MV-4-11 (cell line): ENCODE results near the gene TAGLN3.

Experiments used
- DNase-seq: peaks from one replicate; lab custom pipeline; 2025; lab: John Stamatoyannopoulos, UW

TAGLN3 gene

DNA sequence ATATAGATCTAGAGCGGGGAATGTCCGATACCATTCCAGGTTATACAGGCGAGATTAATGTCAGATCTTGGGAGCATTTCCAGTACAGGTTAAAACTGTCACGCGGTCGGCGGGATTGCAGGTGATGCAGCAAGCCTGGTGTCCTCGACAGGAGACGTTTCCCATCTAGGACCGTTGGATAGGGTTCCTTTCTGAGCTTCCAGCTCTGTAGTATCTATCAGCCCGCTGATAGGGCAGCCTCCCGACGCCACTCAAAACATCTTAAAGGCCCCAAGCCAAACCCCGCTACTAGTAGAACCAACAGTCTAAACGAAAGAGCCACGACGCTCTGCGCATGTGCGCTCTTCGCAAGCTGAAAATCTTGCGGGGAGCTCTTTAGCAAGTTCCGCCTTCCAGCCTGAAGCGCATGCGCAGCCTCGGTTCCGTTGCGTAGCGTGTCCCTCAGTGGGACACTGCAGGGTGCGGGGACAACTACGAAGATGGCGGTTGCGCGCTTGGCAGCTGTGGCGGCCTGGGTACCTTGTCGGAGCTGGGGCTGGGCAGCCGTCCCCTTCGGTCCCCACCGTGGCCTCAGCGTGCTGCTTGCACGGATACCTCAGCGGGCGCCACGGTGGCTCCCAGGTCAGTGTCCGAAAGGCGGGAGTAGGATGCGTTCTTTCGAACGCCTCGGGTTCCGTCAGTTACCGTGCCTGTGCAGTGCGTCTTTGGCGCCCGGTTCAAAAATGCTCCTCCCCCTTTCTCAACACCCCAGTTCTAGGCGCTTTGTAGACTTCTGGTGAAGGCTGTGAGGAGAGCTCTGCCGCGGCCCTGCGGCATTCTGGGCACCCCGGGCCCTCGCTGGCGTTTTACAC, 19.9 kb upstream of the TAGLN3 start, which contains the start of gene ABHD10:
Gene ABHD10 (plus strand): TSS at position 444 of the 851 bp plus-strand sequence. CDS start 36 bp downstream, at position 480.
- peak; percentile 97 for DNase-seq

DNA sequence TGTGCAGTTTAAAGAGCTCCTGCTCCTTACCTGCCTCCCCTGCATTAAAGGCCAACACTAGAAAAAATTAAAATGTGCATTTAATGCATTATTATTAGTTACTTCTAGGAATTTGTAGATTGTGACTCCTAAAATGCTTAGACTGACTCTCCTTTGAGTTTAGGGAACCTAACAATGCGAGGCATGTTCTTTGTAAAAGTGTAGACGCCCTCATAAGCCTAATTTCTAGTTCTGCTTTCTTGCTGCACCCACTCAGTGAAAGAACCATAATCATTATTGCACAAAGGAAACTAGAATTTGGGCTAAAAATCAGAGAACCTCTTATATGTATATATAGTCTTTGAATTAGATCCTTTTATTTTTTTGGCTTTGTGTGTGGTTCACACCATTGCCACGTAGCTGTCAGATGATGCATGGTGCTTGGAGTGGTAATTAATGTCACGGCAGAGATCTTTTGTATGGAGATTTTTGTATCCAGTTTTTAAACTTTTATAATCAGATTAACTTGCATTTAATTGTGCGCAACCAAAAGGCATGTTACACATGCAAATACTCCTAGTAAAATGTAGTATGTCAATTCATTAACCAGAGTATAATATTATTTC, 19.2 kb upstream of the TAGLN3 start:
- DNase-seq: peak; percentile 78

DNA sequence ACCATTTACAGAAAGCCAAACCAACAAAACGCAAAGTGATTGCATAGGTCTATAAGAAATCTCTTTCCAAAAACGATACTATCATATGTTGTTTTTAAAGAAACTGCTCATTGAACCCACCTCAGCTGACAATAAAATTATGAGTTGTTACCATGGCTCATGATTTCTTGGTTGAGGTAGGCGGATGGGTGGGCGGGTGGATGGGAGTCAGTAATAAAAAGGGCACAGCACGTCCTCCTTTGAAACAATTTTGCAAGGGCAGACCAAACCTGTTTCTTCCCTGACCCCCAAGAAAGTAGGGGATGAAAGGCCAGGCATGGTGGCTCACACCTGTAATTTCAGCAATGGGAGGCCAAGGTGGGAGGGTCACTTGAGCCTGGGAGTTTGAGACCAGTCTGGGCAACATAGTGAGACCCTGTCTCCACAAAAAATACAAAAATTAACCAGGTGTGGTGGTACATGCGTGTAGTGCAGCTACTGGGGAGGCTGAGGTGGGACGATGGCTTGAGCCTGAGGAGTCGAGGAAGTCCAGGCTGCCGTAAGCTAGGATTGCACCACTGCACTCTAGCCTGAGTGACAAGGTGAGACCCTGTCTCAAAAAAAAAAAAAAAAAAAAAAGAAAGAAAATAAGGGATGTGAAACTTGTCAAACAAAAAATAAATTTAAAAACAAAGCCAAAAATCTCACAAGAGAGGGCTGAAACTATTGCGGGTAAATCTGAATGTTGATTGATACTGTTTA, 17.8 kb upstream of the TAGLN3 start:
- peak; percentile 17 for DNase-seq

DNA sequence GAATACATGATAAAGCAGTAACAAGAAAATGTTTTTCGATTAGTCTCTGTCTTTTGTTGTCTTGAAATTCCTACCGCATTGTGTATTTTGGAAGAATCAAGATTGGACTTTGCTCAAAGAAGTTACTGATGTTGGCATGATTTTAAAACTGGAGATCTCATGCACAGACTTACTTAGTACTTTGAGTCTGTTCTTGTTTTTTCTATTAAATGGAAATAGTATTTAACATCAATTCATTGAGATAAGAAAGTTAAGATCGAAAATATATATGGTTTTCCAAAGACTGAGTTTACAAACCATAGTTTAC, 17.3 kb upstream of the TAGLN3 start:
- DNase-seq: no peak

DNA sequence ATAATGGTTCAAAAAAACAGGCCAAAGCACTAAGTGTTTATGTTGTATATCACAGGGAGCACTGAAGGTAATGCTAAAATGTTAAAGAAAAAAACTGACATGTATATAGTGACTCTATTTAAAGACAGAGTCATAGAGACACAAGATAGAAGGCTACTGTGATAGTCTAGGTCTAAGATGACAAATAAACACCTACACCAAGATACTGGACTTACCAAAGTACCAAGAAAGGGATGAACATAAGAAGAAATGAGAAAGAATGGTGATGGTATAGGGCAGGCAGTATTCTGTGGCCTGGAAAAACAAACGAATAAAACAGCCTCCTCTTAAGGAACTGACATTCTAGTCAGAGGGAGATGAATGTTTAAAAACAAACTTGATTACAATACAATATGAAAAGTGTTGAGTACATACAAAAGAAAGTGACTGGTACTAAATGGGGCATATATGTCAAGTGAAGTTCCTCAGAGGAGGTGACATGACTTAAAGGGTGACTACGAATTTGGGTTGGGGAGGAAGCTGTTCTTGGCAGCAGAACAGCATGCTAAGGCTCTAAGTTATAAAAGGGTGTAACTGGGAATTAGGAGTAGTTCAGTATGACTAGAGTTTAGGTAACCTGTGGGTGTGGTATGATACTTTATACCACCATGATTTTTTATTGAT, 14.0 kb upstream of the TAGLN3 start:
- no peak for DNase-seq

DNA sequence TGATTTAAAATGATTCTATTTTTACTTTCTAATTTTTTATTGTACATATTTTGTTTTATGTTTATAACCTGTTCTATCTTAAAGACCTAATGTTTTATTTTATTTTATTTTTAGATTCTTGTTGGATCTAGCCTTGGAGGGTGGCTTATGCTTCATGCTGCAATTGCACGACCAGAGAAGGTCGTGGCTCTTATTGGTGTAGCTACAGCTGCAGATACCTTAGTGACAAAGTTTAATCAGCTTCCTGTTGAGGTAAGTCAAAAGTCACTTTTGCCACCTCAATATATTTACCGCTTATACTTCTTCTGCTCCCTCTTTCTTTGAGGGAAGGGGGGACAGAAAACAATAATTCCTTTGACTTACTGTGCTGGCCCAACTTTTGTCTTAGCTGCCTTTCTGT, 11.9 kb upstream of the TAGLN3 start:
- no peak for DNase-seq

DNA sequence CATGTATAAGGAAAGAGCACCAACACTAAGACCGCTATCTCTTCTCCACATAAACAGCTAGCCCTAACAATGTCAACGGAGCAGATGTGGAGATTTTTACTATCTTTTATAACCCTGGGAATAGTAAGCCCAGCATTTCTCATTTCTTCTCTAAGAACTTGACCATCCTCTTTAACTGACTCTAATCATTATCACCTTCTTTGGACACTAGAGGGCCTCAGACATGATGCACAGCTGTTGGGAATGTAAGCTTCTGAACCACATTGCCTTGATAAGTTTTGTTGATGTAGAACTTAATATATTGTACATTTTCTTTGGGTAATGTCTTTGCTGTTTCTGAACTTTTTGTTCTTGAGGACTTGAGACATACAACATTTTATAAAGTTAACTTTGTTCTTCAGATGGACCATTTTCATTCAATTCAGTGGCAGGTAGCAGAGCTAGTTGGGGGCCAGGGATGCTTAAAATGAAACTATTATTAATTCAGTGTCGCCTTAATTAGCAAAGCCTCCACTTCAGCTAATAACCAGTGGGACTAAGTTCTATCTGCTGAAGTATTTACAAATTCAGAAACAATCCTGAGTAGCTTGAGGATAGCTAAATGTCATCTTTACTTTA, 9.6 kb upstream of the TAGLN3 start:
- DNase-seq: peak; percentile 42

DNA sequence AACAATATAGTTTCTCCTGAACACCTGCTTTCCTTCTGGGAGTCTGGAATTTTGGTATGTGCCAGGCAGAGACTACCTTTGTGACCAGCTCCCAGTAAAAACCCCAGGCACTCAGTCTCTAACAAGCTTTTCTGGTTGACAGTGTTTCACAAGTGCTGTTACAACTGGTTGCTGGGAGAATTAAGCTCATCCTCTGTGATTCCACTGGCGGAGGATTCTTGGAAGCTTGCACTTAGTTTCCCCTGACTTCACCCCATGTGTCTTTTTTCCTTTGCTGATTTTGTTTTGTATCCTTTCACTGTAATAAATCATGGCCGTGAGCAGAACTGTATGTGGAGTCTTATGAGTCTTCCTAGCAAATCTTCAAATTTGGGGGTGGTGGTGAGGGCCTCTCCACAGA, 5.7 kb upstream of the TAGLN3 start:
- no peak for DNase-seq

DNA sequence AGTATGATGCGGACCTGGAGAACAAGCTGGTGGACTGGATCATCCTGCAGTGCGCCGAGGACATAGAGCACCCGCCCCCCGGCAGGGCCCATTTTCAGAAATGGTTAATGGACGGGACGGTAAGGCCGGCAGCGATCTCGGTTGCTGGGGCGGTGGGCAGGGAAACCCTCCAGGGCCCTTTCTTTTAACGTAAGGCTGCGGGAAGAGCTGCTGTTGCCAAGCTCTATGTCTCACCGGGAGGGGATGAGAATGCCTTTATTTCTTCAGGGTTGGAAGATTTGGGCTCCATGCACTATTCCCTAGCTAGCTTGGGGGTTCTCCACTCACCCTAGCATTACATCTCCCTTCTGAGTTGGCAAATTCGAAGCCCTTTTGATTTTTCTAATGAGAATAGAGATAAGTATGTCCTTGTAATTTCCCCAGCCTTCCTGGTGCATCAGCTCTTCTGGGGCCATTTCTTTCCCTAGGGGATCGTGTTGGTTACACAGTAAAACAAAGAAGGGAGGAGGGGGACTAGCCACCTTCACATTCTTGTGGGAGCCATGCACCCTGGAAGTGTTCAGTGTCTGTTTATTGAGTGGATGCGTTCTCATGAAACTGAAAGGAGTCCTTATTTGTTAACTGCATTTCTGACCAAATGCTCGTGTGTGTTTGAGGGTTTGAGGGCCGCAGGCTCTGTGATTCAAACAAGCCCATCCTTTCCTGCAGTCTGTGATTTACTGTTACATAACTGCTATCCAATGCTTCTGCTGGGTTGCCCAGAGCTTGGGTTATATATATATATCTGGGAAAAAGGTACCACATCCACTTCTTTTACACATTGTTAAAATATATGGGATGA, 982 bp downstream of the TAGLN3 start:
- DNase-seq: no peak

DNA sequence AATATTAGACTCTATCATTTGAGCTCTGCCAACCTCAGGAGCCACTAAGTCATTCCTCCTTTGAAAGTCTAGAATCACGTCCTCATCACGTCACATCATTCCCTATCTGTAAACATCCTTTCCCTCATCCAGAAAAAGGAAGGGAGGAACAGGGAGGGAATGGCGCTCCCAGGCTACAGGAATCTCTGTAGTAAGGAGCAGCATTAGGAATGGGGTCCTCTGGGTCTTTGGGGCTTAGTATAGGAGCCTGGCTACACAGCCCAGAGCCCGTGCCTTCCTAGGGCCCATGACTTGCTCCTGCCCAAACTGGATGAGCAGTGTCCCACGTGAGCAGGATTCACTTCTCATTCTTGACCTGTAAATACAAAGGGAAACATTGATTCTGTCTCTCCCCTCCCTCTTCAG, 1.6 kb downstream of the TAGLN3 start:
- no peak for DNase-seq

DNA sequence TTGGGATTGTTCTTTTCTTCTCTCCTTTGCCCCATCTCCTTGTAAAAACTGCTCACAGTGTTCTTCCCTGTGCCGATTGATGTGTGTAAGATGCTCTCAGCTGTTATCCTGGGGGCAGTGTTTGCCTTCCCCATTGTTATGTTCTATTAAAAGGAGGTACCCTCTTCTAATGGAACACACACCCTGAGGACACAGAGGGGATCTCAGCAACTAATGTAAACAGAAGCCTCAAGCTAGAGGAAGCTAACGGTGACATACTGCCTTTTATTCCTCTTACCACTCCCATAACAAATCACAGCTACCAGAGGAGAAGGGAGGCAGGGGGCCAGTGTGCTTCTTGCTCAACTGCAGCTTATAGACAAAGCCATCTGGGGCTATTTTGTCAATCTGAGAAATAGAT, 2.2 kb downstream of the TAGLN3 start:
- DNase-seq: no peak

DNA sequence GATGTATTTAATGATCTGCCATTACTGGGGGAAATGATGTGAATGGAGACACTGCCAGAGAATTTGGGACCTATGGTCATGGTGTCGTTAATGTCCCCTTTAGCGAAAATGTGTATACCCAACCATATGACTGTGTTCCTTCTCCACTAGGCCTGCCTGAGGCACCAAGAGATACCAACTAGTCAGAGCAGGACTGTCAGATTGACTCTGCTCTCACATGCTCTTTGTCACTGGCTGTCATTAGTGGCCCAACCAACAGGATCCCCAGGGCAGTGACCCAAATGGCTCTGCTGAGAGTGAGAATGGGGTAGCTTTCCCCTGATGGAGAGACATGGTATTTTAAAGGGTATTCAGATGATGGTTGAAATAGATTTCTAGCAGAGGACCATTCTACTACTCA, 2.8 kb downstream of the TAGLN3 start:
- DNase-seq: no peak

DNA sequence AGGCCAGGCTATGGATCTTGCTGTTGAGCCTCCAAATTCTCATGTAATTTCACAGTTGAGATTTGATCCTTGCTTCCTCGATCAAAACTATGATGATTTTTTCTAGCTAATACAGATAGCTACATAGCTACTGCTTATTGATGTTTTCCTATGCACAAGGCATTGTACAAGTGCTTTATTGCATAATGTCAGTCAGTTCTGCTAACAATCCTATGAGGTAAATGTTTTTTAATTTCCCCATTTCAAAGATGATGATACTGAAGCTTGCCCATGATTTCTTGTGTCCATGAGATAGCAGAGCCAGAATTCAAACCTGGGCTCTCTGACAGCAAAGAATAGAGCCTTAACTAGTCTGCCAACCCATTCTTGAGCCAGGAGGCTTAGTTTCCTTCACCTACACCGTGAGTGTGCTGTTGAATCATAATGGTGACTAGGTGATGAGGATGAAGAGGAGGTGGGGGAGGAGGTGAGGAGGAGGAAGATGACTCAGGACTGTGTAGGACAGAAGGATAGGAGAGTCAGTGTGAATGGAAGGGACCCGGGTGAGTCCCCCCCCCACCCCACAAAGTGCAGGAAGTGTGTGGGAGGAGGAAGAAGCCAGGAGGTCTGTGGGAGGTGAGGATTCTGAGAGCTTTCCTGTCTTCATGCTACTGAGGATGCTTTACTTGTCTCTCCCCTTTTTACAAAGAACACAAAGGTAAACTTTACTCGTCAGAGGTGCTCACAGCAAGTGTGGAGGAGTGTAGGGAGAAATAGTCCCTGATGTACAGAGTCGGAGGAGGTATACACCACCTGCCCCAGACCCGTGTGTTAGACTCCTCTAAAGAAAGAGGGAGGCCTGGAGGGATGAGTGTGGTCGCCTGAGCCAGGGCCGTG, 3.6 kb downstream of the TAGLN3 start:
- DNase-seq: no peak

DNA sequence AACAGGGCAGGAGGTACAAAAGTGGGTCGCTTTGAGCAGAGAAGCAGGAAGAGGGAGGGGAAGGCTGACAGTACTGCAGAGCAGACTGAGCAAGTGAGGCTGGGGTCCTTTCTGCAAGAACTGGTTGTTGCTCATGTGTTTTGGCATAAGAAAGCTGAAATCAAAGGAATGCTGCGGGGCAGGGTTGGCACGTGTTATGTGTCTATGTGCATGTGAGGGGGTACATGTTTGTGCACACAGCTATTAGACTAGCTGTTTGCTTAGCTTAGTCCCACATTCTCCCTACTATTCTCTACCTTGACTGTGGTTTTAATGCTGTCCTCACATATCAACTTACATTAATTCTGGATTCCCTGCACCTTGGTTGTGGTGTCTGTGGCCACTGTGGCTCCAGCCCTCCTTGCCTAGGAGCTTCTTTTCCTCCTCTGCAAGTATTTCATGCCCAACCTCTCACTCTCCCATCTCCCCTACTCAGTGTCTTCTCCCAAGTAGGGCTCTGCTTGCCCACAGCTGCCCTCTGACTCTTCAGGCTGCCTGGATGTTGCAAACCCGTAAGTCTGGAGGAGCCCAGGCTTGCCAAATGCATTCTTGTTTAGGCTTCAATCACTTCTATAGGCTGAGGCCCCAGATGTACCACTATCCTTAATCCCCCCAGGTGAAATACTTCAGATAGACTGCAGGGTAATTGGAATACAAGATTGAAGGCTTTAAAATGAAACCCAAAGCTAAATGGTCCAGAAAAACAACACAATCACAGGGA, 4.8 kb downstream of the TAGLN3 start:
- no peak for DNase-seq

DNA sequence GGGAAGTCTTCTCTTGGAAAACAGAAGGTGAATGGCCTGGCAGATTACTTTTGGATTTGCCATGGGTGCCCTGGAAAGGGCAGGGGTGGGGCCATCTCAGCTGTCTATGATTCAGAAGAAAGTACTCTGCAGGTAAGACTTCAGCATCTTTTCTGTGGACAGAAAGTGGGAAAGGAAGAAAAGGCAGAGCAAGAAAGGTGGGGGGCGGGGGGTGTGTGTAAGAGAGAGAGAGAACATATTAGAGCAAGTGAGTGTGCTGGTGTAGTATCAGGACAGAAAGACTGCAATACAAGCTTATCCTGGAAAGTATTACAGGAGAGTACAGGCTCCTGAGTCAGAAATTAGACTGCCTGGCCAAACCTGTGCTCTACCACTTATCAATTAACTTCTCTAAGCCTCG, 5.5 kb downstream of the TAGLN3 start:
- DNase-seq: no peak

DNA sequence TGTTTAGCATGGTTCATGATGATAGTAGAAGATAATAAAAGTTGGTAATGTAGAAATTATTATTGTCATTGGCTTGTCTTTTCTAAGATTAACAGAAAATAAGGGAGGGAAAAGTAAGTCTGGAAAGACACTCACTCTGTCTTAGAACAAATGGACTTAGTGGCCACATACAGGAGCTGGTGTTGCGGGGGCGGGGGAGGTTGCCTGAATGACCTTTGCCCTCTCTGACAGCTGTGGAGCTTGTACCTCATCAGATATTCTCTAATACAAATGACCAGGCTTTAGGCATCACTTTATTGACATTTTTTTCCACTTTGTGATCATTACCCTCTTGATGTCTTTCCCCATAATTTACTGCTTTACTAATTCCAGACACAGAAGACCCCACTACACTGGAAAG, 5.9 kb downstream of the TAGLN3 start:
- DNase-seq: no peak

DNA sequence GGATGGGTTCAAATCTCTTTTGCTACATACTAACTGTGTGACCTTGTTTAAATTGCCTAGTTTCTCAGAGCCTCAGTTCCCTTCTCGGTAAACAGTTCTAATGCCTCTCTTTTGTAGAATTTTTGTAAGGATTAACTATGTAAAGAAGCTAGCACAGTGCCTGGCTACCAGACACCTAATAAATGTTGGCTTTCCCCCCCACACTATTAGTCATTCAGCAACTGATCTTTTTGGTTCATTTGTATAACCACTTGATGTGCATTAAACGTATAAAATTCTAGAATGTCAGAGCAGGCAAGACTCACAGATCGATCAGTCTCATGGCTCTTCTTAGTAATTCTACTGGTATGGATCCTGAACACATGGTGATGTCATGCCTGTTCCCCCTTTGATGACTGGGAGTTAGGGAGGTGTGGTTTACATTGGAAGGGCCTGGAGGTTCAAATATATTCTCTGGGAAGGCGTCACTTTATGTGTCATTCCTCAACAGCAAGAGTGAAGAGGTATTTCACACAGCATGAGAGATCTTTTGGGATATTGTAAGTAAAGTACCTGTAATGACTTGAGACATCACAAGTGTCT, 6.5 kb downstream of the TAGLN3 start:
- DNase-seq: no peak

DNA sequence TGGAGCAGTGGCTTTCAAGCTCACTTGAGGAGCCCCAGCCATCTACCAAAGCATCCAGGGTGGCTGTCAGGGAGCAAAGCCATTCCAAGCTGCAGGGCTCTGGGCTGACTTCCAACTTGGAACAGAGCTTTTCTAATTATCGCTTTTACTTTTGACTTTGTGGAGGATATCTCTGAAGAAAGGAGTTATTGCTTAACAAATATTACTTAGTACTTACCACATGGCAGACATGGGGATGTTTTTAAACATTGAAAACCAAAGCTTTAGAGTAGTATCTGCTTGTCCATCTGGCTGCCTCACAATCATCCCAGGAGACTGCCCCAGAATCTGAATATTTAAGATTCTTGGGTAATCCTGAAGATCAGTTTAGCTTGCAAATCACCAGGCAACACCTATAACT, 8.9 kb downstream of the TAGLN3 start:
- no peak for DNase-seq

DNA sequence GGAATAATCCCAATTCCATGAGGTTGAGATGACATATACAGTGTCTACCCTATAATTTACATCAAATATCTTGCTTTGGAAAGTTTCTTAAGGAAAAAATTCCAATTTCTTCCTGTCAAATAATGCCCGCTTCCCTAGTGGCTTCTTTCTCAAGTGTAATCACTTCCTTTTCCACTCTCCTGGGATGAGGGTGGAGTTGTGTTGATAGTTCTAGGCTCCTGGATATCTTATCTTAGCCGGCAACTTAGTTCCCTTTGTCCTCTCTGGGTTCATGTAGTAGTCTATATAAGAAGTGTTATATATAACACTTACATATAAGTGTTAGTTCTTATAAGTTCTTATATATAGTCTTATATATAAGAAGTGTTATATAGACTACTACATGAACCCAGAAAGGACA, 10.9 kb downstream of the TAGLN3 start:
- DNase-seq: no peak
